Measurements from ENCODE around the gene CNIH2.

CNIH2 gene

GRCh38 chr11:66325263-66325671 lies 47.3 kb downstream of the CNIH2 start:
- FAIRE-seq (no peak), DNase-seq (ENCODE audit: extremely low spot score, insufficient read length, low read depth) (no peak)

- no peak for DNase-seq (ENCODE audit: extremely low spot score, insufficient read length, low read depth)
- FAIRE-seq = no peak
Measured at GRCh38 chr11:66326261-66327111, 48.5 kb downstream of the CNIH2 start.

DNA sequence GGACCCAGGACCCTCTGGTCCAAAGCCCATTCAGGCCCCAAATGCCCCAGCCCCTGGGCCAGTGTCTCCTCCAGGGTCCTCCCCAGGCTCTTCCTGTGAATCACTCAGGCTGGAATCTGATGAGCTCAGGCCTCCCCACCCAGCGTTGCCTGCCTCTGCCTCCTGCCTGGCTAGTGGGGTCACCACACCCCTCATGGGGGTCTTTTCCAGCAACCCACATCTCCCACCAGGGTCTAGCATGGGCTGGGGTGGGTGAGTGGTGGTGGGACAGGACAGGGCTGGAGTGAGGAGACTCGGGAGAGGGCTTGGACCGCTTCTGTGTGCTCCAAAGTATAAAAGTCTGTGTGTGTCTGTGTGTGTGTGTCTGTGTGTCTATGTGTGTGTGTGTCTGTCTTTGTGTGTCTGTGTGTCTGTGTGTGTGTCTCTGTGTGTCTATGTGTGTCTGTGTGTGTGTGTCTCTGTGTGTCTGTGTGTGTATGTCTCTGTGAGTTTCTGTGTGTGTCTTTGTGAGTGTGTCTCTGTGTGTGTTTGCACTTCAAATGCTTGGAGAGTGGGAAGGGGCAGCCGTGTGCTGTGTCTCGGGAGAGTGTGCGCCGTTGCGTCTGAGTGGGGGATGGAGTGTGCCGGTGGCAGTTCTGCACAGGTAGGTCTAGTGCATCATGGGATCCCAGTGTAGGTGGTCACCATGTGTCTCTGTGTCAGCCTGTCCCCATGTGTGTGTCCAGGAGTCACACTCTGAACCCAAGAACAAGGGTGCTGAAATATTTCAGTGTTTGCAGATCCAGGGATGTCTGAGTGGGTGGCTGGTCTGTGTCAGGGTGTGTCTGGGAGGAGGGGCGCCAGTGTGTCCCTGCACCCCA lies 49.4 kb downstream of the CNIH2 start:
- FAIRE-seq (no peak), DNase-seq (ENCODE audit: extremely low spot score, insufficient read length, low read depth) (no peak)

GRCh38 chr11:66328031-66328301 lies 50.0 kb downstream of the CNIH2 start:
- DNase-seq (ENCODE audit: extremely low spot score, insufficient read length, low read depth) (no peak), FAIRE-seq (no peak)

GRCh38 chr11:66328302-66329144 lies 50.5 kb downstream of the CNIH2 start:
- peak; percentile 78 for DNase-seq (ENCODE audit: extremely low spot score, insufficient read length, low read depth)
- FAIRE-seq = peak; percentile 85

- FAIRE-seq (no peak), DNase-seq (ENCODE audit: extremely low spot score, insufficient read length, low read depth) (no peak)
Measured at GRCh38 chr11:66329165-66329673, 51.2 kb downstream of the CNIH2 start.

GRCh38 chr11:66330931-66331330 lies 53.0 kb downstream of the CNIH2 start:
- DNase-seq (ENCODE audit: extremely low spot score, insufficient read length, low read depth) (no peak), FAIRE-seq (no peak)

GRCh38 chr11:66331542-66332370 lies 53.8 kb downstream of the CNIH2 start:
- FAIRE-seq (no peak), DNase-seq (ENCODE audit: extremely low spot score, insufficient read length, low read depth) (no peak)

DNA sequence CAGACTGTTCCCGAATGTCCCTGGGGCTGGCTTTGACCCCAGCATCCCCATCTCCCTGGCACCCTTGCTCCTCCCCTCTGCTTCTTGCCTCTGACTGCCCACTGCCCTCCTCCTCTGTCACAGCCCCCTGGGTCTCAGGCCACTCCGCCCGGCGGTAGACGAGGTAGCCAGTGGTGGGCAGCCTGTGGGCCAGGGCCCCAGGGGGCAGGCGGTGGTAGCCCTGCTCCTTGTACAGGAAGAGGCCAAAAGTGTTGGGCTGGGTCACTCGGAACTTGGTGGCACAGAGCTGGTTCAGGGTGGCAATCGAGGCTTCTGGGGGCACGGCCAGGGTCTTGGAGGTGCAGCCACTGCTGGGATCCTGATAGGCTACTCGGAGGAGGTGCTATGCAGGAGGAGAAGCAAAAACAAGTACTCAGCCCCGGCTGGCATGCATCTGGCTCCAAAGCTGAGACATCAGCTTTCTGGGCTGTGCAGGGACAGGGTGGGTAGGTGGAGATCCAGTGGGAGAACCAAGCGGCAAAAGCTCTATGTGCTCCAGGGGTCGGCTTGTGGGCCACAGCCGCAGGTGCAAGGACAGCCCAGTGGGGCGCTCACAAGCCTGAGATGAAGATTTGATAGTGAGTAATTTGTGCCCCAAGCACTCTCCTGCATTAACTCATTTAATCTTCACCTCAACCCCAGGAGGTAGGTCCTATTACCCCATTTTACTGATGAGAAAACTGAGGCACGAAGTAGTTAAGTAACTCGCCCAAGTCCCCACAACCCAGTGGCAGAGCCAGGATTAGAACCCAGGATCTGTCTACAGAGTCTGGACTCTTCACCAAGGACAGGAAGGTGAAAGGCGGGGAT lies 54.6 kb downstream of the CNIH2 start:
- FAIRE-seq = no peak
- no peak for DNase-seq (ENCODE audit: extremely low spot score, insufficient read length, low read depth)

DNA sequence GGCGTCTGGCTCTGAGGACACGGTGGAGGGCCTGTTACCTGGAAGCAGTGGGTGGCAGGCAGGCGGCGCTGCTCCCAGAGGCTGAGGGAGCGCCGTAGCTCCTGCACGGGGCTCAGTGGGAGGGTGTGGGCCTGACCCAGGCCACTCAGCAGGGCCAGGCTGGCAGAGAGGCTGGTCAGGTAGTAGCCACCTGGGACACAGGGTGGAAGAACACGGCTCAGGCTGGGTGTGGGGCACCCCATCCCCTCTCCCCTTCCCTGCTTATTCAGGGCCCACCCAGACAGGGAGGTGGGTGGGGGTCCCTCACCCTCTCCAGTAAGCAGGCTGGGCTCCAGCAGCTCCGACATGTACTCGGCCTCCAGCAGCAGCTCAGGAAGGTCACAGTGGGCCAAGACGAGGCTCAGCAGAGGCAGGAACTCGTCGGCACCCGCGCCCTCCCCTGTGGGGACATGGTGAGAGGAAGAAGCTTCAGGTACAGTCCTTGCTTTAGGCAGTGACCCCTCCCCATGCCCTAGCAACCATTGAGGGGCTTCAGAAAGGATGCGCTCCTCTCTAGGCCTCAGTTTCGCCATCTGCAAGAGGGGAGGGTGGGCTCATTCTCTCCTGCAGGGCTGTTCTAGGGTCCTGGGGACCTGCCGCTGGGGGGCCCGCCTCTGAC lies 55.4 kb downstream of the CNIH2 start:
- no peak for DNase-seq (ENCODE audit: extremely low spot score, insufficient read length, low read depth)
- no peak for FAIRE-seq

Measured in GM18507 (cell line).